K562 (cell line): ENCODE data around the gene ZNF24. TPM values are rescaled to one million over a fixed set of nuclear protein-coding genes. Genes with fewer than 3 reads are reported as not detected.
A peak's percentile ranks its signal among the peaks of the same experiment; 100 is the strongest.

Experiments used
- BHLHE40 ChIP-seq: IDR thresholded peaks from 2 replicates; pipeline ENCODE4 v1.6.1; 2011; ENCODE audit warnings: low read length, improper control_type of control experiment
- CCNT2 ChIP-seq: IDR thresholded peaks from 2 replicates; pipeline ENCODE4 v1.6.1; 2011; ENCODE audit warnings: borderline replicate concordance, low read depth, mild to moderate bottlenecking, moderate library complexity, mixed read lengths, low read length; ENCODE audit not compliant: insufficient read length; ENCODE audit errors: extremely low read depth
- JUND ChIP-seq, 2 experiments: IDR thresholded peaks; 2 replicates in 1 of 2; 3 replicates in 1 of 2; pipeline ENCODE4 v1.6.1; 2011; ENCODE audit warnings: borderline replicate concordance in 2 of 2, low read depth in 2 of 2, low read length in 2 of 2, improper control_type of control experiment in 1 of 2, missing biosample characterization in 1 of 2, missing genetic modification characterization in 1 of 2, missing genetic modification reagents in 1 of 2
- POLR3G ChIP-seq: IDR thresholded peaks from 2 replicates; pipeline ENCODE4 v1.6.1; 2011; ENCODE audit not compliant: insufficient read length, insufficient replicate concordance; ENCODE audit errors: extremely low read depth
- SNRNP70 ChIP-seq: fragments of 200-400 bp; formaldehyde crosslinking; optimal IDR thresholded peaks from 2 replicates; pipeline ENCODE3; 2017; ENCODE audit warnings: low read depth, low read length
- SREBF1 ChIP-seq: fragments of 150-350 bp; IDR thresholded peaks from 2 replicates; pipeline ENCODE4 v1.6.1; 2014; ENCODE audit warnings: antibody characterized with exemption, low read depth, low read length, borderline replicate concordance
- ZBTB33 ChIP-seq: sonication (generic); formaldehyde crosslinking; IDR thresholded peaks from 2 replicates; pipeline ENCODE4 v1.8.1; 2023; ENCODE audit warnings: mild to moderate bottlenecking, missing genetic modification reagents
- ZNF318 ChIP-seq, 2 experiments: fragments of 450-650 bp; IDR thresholded peaks; 2 replicates each; pipeline ENCODE4 v1.6.1; 2016; ENCODE audit warnings: mild to moderate bottlenecking in 2 of 2, borderline replicate concordance in 1 of 2, low read depth in 1 of 2, moderate library complexity in 1 of 2
- ZNF518B ChIP-seq: fragments of 250-450 bp; sonication (Bioruptor Pico); IDR thresholded peaks from 2 replicates; pipeline ENCODE4 v1.5.0; 2021; ENCODE audit warnings: mild to moderate bottlenecking, moderate library complexity
- polyA plus RNA-seq, 8 experiments: library from polyadenylated mRNA; depleted of rRNA in 4 of 8; stranded (reverse) in 5 of 8; unstranded in 3 of 8; fragments of >200 nt; fragmentation: Nextera tagmentation in 2 of 8; fragmentation: Illumina TruSeq in 1 of 8; extraction: Ambion mirVana in 2 of 8; extraction: Trizol in 1 of 8; gene quantifications; 2 replicates each; pipeline versions ENCODE4 v1.2.1 to v1.2.3, GENCODE V29; 2011 to 2014; ENCODE audit warnings: inconsistent platforms in 1 of 8, missing spikeins in 1 of 8
- total RNA-seq, 7 experiments: library from RNA; depleted of rRNA in 6 of 7; stranded (reverse); fragments of >200 nt in 6 of 7; fragmentation: Illumina TruSeq in 2 of 7; extraction: Trizol in 2 of 7; gene quantifications; 2 replicates each; pipeline versions ENCODE4 v1.2.1 to v1.2.3, GENCODE V29; 2011 to 2021; ENCODE audit warnings: low replicate concordance in 1 of 7

ZNF24 gene
- total and polyA plus RNA-seq, 9 of the 15 experiments (the other 6 are each of a cell fraction or from before 2014, with no cell fraction given) = 35.7 to 72.8 (median 54.1) TPM

- TF ChIP-seq ZBTB33 (CRISPR knock-in tag) (no peak), SREBF1 (peak; percentile 72), JUND (IDR thresholded peaks at IDR 0.05; ENCODE audit: borderline replicate concordance, low read depth, low read length) (peak; percentile 64), JUND (tag; IDR thresholded peaks at IDR 0.05; ENCODE audit: borderline replicate concordance, low read depth, low read length) (peak; percentile 1; the same call in 1 of the 3 replicates), ZNF518B (CRISPR knock-in tag) (no peak), SNRNP70 (no peak), BHLHE40 (peak; percentile 34; the same call in 1 of the 2 replicates), POLR3G (no peak), CCNT2 (peak; percentile 48), ZNF318 (IDR thresholded peaks at IDR 0.05; ENCODE audit: borderline replicate concordance in 1 of 2, low read depth in 1 of 2) (no peak)
Observed at GRCh38 chr18:35343936-35344735, at the start of gene ZNF24 (continued).
